Heart left ventricle (tissue), 13 donors: ENCODE results near the gene ABHD17A.

ENCODE experiments used
- CTCF ChIP-seq, 12 donors: fragments of 200-600 bp; sonication (generic) in 4 of 12; IDR thresholded peaks; one replicate each; pipeline versions ENCODE4 v1.5.0 to v1.8.0; 2018 to 2022; ENCODE audit warnings: antibody characterized with exemption in 12 of 12, mild to moderate bottlenecking in 5 of 12
- POLR2A ChIP-seq, 2 donors: fragments of 450-650 bp; IDR thresholded peaks; one replicate each; pipeline ENCODE4 v1.6.1; 2017; ENCODE audit warnings: antibody characterized with exemption in 2 of 2, mild to moderate bottlenecking in 2 of 2, moderate library complexity in 2 of 2
- donor health status: ischemic (EF 13 %, LVEDD 7.1; RV severe dilation, severe dysfunction).
- donor health status: DM: no; HTN: yes; CAD: no.
- donor health status: DM: no; HTN: no; CAD: no.
- donor health status: ischemic (EF 25% LVEDD 6.9; RV normal size, moderate dysfunction).
- donor health status: ischemic (EF 25% LVEDD 5.7; RV mildly dilated, moderate dysfunction).
- donor health status: ischemic (EF 35%, LVEDD 5.7; RV mildly dilated, moderate dysfunction).
- donor health status: nonischemic (EF 11% LVEDD 7.7; RV severe dilation, severe dysfunction).
- donor health status: DM: yes; HTN: yes; CAD: no.
- donor health status: PGD.
- donor health status: ischemic (EF 29% LVEDD 5.4; RV normal size, mild dysfunction).
- donor health status: nonischemic (EF 23%, LVEDD 6.1; RV moderate dilation, normal function).

GRCh38 chr19:1883784-1884183 is 1.5 kb downstream of the ABHD17A start:
- no peak for TF ChIP-seq POLR2A (IDR thresholded peaks at IDR 0.05)
- TF ChIP-seq CTCF (IDR thresholded peaks at IDR 0.05), result no peak
